Measurements from ENCODE around the gene DOCK1. TPM values are rescaled to one million over a fixed set of nuclear protein-coding genes. Genes with fewer than 3 reads are reported as not detected.

DOCK1 gene
- polyA plus RNA-seq, 1 donor from 2014 or later, result 2.7 TPM

- TF ChIP-seq REST (IDR thresholded peaks at IDR 0.05; ENCODE audit: borderline replicate concordance), result no peak
- TF ChIP-seq TAF1 (IDR thresholded peaks at IDR 0.05; ENCODE audit: low read depth), result no peak
- TF ChIP-seq MXI1 (conservative IDR thresholded peaks at IDR 0.05; ENCODE audit: poor library complexity, severe bottlenecking), result no peak
- TF ChIP-seq EP300 (conservative IDR thresholded peaks at IDR 0.05; ENCODE audit: poor library complexity, severe bottlenecking), result no peak
- TF ChIP-seq SMC3 (conservative IDR thresholded peaks at IDR 0.05; ENCODE audit: poor library complexity), result no peak
- no peak for TF ChIP-seq POLR2AphosphoS5 (IDR thresholded peaks at IDR 0.05)
- no peak for TF ChIP-seq EZH2 (IDR thresholded peaks at IDR 0.05; ENCODE audit: borderline replicate concordance, insufficient read depth, low read length, poor library complexity, severe bottlenecking)
- no peak for TF ChIP-seq CTCF (IDR thresholded peaks at IDR 0.05; ENCODE audit: poor library complexity, severe bottlenecking)
- no peak for TF ChIP-seq RAD21 (conservative IDR thresholded peaks at IDR 0.05)
- Histone ChIP-seq H3K4me2 (ENCODE audit: low read length) (no peak overlapping the region), H4K20me1 (ENCODE audit: insufficient read depth) (no peaks in the 10 kb centered on the region), H3K27me3 (ENCODE audit: insufficient read depth, low read depth, low read length) (peaks cover 27% of the 10 kb centered on the region), H3K36me3 (ENCODE audit: insufficient read depth, low read length) (no peaks in the 10 kb centered on the region), H3F3A (ENCODE audit: insufficient read depth, low read length, poor library complexity, severe bottlenecking) (no peaks in the 10 kb centered on the region), H3K9ac (ENCODE audit: low read length) (no peak overlapping the region), H2AFZ (ENCODE audit: low read depth, low read length) (no peak overlapping the region), H3K4me3 (ENCODE audit: low read length) (no peak overlapping the region), H3K27ac (ENCODE audit: low read length) (no peak overlapping the region), H3K9me2 (ENCODE audit: insufficient read depth, low read length) (no peaks in the 10 kb centered on the region), H3K9me3 (ENCODE audit: low read length) (no peaks in the 10 kb centered on the region), H3K79me2 (replicated peaks; ENCODE audit: insufficient read depth, low read length) (no peaks in the 10 kb centered on the region)
Measured at GRCh38 chr10:126907423-126907970, 2.3 kb downstream of the DOCK1 start.

GRCh38 chr10:126908225-126908624 lies 3.0 kb downstream of the DOCK1 start:
- no peaks in the 10 kb centered on the region for H4K20me1 ChIP-seq (ENCODE audit: insufficient read depth)
- H3K9me3 ChIP-seq (ENCODE audit: low read length), result no peaks in the 10 kb centered on the region
- TF ChIP-seq MXI1 (conservative IDR thresholded peaks at IDR 0.05; ENCODE audit: poor library complexity, severe bottlenecking) (no peak), RAD21 (conservative IDR thresholded peaks at IDR 0.05) (no peak), TAF1 (IDR thresholded peaks at IDR 0.05; ENCODE audit: low read depth) (no peak), POLR2AphosphoS5 (IDR thresholded peaks at IDR 0.05) (no peak), SMC3 (conservative IDR thresholded peaks at IDR 0.05; ENCODE audit: poor library complexity) (no peak), EZH2 (IDR thresholded peaks at IDR 0.05; ENCODE audit: borderline replicate concordance, insufficient read depth, low read length, poor library complexity, severe bottlenecking) (no peak), EP300 (conservative IDR thresholded peaks at IDR 0.05; ENCODE audit: poor library complexity, severe bottlenecking) (no peak), REST (IDR thresholded peaks at IDR 0.05; ENCODE audit: borderline replicate concordance) (no peak), CTCF (IDR thresholded peaks at IDR 0.05; ENCODE audit: poor library complexity, severe bottlenecking) (no peak)
- H3K4me3 ChIP-seq (ENCODE audit: low read length), result no peak overlapping the region
- no peaks in the 10 kb centered on the region for H3K79me2 ChIP-seq (replicated peaks; ENCODE audit: insufficient read depth, low read length)
- no peak overlapping the region for H3K9ac ChIP-seq (ENCODE audit: low read length)
- no peak overlapping the region for H2AFZ ChIP-seq (ENCODE audit: low read depth, low read length)
- H3K9me2 ChIP-seq (ENCODE audit: insufficient read depth, low read length), result no peaks in the 10 kb centered on the region
- no peak overlapping the region for H3K4me2 ChIP-seq (ENCODE audit: low read length)
- H3F3A ChIP-seq (ENCODE audit: insufficient read depth, low read length, poor library complexity, severe bottlenecking), result no peaks in the 10 kb centered on the region
- no peak overlapping the region for H3K27ac ChIP-seq (ENCODE audit: low read length)
- peaks cover 27% of the 10 kb centered on the region for H3K27me3 ChIP-seq (ENCODE audit: insufficient read depth, low read depth, low read length)
- no peaks in the 10 kb centered on the region for H3K36me3 ChIP-seq (ENCODE audit: insufficient read depth, low read length)

All from neural cell (in vitro differentiated cells).